Natural killer cell (primary cell): ENCODE measurements around the gene ZFP36L2. TPM values are rescaled to one million over a fixed set of nuclear protein-coding genes. Genes with fewer than 3 reads are reported as not detected.

Source experiments
- ATAC-seq, 3 donors: fragments of 150-1000 bp in 2 of 3; fragments of 200-7000 bp in 1 of 3; cut with Tn5 transposase; 1 replicate in 1 of 3; 2 replicates in 2 of 3; pipeline ENCODE4 v1.10.0; 2021; ENCODE audit warnings: mild to moderate bottlenecking in 2 of 3, moderate library complexity in 2 of 3
- DNase-seq, 2 donors: peaks; one replicate each; pipeline versions ENCODE4 v3.0.0 to v3.0.0-alpha.2; 2013 to 2021; ENCODE audit warnings: mixed read lengths in 1 of 2
- H3K27ac ChIP-seq: one replicate; pipeline ENCODE4 v1.5.1; 2013; ENCODE audit warnings: mild to moderate bottlenecking, low read length
- H3K27me3 ChIP-seq: one replicate; pipeline ENCODE4 v1.6.1; 2013; ENCODE audit warnings: low read length; ENCODE audit not compliant: control insufficient read depth, insufficient read depth
- H3K36me3 ChIP-seq: one replicate; pipeline ENCODE4 v1.6.1; 2013; ENCODE audit warnings: low read length; ENCODE audit not compliant: control insufficient read depth, insufficient read depth
- H3K4me1 ChIP-seq: one replicate; pipeline ENCODE4 v1.6.1; 2013; ENCODE audit warnings: low read length; ENCODE audit not compliant: control insufficient read depth, insufficient read depth
- H3K4me3 ChIP-seq: one replicate; pipeline ENCODE4 v1.5.1; 2013; ENCODE audit warnings: low read length
- H3K9me3 ChIP-seq: one replicate; pipeline ENCODE4 v1.6.1; 2013; ENCODE audit warnings: low read length; ENCODE audit not compliant: control insufficient read depth, insufficient read depth
- H3K27ac Mint-ChIP-seq, 2 donors: one replicate each; pipeline ENCODE4 v1.8.0; 2022; ENCODE audit warnings: mild to moderate bottlenecking in 2 of 2, mixed read lengths in 2 of 2, moderate library complexity in 1 of 2
- H3K27me3 Mint-ChIP-seq, 2 donors: one replicate each; pipeline ENCODE4 v1.8.0; 2022; ENCODE audit warnings: low read depth in 2 of 2, mixed read lengths in 2 of 2
- H3K36me3 Mint-ChIP-seq: one replicate; pipeline ENCODE4 v1.8.0; 2022; ENCODE audit warnings: mixed read lengths
- H3K4me1 Mint-ChIP-seq, 2 donors: one replicate each; pipeline ENCODE4 v1.8.0; 2022; ENCODE audit warnings: mixed read lengths in 2 of 2
- H3K4me3 Mint-ChIP-seq: one replicate; pipeline ENCODE4 v1.8.0; 2022; ENCODE audit warnings: mild to moderate bottlenecking, moderate library complexity, mixed read lengths
- H3K9me3 Mint-ChIP-seq, 2 donors: one replicate each; pipeline ENCODE4 v1.8.0; 2022; ENCODE audit warnings: mixed read lengths in 2 of 2
- WGBS: methylation state at CpG from one replicate; pipeline ENCODE4 v1.1.7; 2013; ENCODE audit warnings: missing lambda C conversion rate; ENCODE audit not compliant: insufficient coverage; 5-methylcytosine and 5-hydroxymethylcytosine counted together
- intact Hi-C: fragments of 100-400 bp; cut with micrococcal nuclease; formaldehyde crosslinking; loops from one replicate; pipeline ENCODE4 v1.14.2; 2022
- total RNA-seq, 4 donors: library from RNA; stranded (reverse); fragments of 120-200 nt in 1 of 4; gene quantifications; one replicate each; pipeline versions ENCODE4 v1.2.3 to v1.2.4, GENCODE V29; 2013 to 2022
- TF ChIP-seq, protein P1 (sequence below): fragments of 200-600 bp; IDR thresholded peaks from one replicate; pipeline ENCODE4 v1.8.0; 2022; ENCODE audit warnings: antibody characterized with exemption

ZFP36L2 gene
- total RNA-seq, 3 donors from 2014 or later (not counting 1 experiment from before 2014, with no cell fraction given): 376 to 428 (median 418) TPM

DNA sequence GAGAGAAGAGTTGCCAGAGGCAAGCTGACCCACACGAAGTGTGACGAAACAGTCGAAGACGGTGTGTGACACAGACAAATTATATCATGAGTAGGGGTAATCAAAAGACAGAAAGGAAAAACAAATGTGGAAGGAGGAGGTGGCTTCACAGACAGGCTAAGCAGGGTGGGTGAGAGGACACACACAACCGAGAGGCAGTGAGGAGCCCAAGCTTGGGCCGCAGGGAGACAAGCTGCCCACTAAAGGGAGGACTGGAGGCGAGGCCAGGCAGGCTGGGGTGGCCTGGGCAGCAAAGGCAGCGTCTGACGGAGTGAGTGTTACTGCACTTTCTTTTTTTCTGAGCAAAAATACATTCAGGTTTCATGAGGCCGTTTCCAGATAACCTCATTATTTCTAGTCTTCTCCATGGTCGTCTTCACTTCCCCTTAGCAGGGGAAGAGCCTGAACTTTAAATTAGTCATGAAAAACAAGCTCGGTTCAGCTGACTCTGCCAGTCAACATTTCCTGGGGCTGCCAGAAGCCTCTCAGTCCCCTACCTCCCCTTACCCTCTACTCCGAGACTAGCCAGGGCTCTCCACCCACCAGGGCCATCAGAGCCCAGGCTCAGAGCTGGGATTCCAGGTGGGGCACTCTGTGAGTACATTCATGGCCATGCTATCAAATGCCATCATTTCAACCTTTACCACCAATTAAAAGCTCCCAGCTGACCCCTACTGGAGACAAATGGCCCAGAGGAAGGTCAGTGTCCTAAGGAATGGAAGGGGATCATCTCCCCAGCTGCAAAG is 13.8 kb upstream of the ZFP36L2 start:
- peak overlapping the region in 1 of 2 donors; percentile 57 for H3K27ac Mint-ChIP-seq
- H3K36me3 Mint-ChIP-seq: no peaks in the 10 kb centered on the region
- Histone ChIP-seq H3K27me3 (no peaks in the 10 kb centered on the region), H3K9me3 (no peaks in the 10 kb centered on the region), H3K4me1 (peaks cover 18% of the 10 kb centered on the region), H3K36me3 (no peaks in the 10 kb centered on the region), H3K4me3 (no peak overlapping the region), H3K27ac (peak overlapping the region; percentile 65)
- peak in 1 of 3 donors; percentile 50 for ATAC-seq
- peaks cover 0 to 6% of the 10 kb centered on the region in 2 donors for H3K4me1 Mint-ChIP-seq
- DNase-seq: peak in 1 of 2 donors; percentile 22
- H3K9me3 Mint-ChIP-seq: no peaks in the 10 kb centered on the region
- intact Hi-C loops: no loop called here
- WGBS: 74% methylated on average over 13 of the region's 13 CpGs
- no peaks in the 10 kb centered on the region for H3K27me3 Mint-ChIP-seq
- TF ChIP-seq, protein P1, sequence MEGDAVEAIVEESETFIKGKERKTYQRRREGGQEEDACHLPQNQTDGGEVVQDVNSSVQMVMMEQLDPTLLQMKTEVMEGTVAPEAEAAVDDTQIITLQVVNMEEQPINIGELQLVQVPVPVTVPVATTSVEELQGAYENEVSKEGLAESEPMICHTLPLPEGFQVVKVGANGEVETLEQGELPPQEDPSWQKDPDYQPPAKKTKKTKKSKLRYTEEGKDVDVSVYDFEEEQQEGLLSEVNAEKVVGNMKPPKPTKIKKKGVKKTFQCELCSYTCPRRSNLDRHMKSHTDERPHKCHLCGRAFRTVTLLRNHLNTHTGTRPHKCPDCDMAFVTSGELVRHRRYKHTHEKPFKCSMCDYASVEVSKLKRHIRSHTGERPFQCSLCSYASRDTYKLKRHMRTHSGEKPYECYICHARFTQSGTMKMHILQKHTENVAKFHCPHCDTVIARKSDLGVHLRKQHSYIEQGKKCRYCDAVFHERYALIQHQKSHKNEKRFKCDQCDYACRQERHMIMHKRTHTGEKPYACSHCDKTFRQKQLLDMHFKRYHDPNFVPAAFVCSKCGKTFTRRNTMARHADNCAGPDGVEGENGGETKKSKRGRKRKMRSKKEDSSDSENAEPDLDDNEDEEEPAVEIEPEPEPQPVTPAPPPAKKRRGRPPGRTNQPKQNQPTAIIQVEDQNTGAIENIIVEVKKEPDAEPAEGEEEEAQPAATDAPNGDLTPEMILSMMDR: no peak
- H3K4me3 Mint-ChIP-seq: no peak overlapping the region

DNA sequence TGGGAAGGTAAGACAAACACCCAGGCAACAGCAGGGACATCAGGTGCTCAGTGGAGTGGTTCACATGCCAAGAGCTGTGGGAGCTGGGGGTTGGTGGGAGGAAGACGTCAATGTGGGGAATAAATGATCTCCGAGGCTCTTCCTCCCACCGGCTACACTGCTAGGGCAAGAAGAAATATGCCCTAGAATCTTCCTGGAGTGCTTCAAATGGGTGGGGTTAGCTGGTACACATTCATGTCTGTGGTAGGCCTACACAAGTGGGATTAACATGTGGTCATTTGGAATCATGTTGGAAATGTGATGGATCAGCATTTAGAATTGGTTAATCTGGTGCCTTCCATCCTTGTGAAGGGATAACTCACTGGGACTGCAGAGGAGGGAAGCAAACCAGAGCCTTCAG is 12.4 kb upstream of the ZFP36L2 start:
- H3K4me3 Mint-ChIP-seq: no peak overlapping the region
- Histone ChIP-seq H3K36me3 (no peaks in the 10 kb centered on the region), H3K9me3 (no peaks in the 10 kb centered on the region), H3K27me3 (no peaks in the 10 kb centered on the region), H3K4me3 (no peak overlapping the region), H3K4me1 (peaks cover 25% of the 10 kb centered on the region), H3K27ac (no peak overlapping the region)
- H3K27me3 Mint-ChIP-seq: no peaks in the 10 kb centered on the region
- TF ChIP-seq, protein P1: no peak
- H3K36me3 Mint-ChIP-seq: no peaks in the 10 kb centered on the region
- intact Hi-C loops: no loop called here
- H3K27ac Mint-ChIP-seq: peak overlapping the region; percentile 57 to 60
- 100% methylated on average over 3 of the region's 3 CpGs for WGBS
- no peak for DNase-seq
- ATAC-seq: no peak
- H3K4me1 Mint-ChIP-seq: peaks cover 0 to 6% of the 10 kb centered on the region in 2 donors
- H3K9me3 Mint-ChIP-seq: no peaks in the 10 kb centered on the region

DNA sequence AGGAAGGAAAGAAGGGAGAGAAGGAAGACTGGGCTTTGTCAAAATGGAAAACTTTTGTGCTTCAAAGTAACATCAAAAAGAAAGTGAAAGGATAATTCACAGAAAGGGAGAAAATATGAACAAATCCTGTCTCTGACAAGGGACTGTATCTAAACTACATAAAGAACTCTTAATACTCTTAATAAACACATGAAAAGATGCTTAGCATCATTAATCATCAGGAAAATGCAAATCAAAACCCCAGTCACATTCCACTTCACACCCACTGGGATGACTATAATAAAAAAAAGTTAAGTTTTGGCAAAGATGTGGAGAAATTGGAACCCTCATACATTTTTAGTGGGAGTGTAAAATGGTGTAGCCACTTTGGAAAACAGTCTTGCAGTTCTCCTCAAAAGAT is 11.8 kb upstream of the ZFP36L2 start:
- H3K4me1 ChIP-seq: peaks cover 28% of the 10 kb centered on the region

More for the DNA sequence above, 11.8 kb upstream of the ZFP36L2 start:
- Mint-ChIP-seq H3K27ac (peak overlapping the region; percentile 57 to 60), H3K36me3 (no peaks in the 10 kb centered on the region), H3K4me1 (peaks cover 0 to 6% of the 10 kb centered on the region in 2 donors), H3K4me3 (no peak overlapping the region), H3K27me3 (no peaks in the 10 kb centered on the region), H3K9me3 (no peaks in the 10 kb centered on the region)
- H3K9me3 ChIP-seq: no peaks in the 10 kb centered on the region
- H3K27me3 ChIP-seq: no peaks in the 10 kb centered on the region
- DNase-seq (no peak), ATAC-seq (no peak)
- no peak overlapping the region for H3K27ac ChIP-seq
- no peaks in the 10 kb centered on the region for H3K36me3 ChIP-seq
- no peak overlapping the region for H3K4me3 ChIP-seq
- TF ChIP-seq, protein P1: no peak
- intact Hi-C loops: no loop called here
